ENCODE results near the gene ST6GALNAC3.
A peak's percentile ranks its signal among the peaks of the same experiment; 100 is the strongest.

Gene ST6GALNAC3

GRCh38 chr1:76256289-76257223, 182.0 kb downstream of the ST6GALNAC3 start:
- DNase-seq: peak in 1 of 2 donors; percentile 15

DNA sequence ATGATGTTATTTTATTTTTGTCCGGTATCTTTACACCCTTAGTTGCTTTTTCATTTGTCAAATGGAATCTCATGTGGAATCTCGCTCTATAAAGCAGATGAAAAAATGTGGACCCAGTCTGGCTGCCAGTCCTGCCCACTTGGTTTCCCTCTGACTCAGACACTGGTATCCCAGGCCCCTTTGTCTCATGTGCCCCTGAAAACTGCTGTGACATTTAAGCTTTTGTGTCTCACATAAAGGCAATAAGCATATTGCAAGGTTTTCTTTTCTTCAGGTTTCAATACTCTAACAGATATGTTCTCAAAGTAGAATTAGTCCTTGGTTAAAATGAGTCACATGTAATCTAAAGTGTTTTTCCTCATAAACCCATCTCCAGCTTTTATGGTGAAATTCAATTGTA, 183.3 kb downstream of the ST6GALNAC3 start:
- DNase-seq: no peak

DNA sequence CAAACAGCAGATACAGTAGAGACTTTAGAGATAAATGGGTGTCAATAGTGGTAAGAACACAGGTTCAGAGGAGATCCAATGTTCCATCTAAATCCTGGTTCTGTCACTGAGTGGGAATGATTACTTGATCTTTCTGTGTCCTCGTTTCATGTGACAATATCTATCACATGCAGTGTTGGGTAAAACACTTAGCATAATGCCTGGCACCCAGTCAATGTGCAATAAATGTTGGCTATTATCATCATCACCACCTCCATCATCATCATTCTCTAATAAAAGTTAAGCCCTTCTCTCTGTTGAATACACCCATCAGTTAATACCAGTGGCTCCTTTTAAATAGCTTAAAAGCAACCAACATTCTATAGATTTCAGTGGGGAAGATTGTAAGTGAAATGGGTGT, 184.7 kb downstream of the ST6GALNAC3 start:
- no peak for DNase-seq

GRCh38 chr1:76260279-76260678, 185.7 kb downstream of the ST6GALNAC3 start:
- peak in 1 of 2 donors; percentile 12 for DNase-seq

- no peak for DNase-seq
Measured at GRCh38 chr1:76262601-76263000, 188.1 kb downstream of the ST6GALNAC3 start.

DNA sequence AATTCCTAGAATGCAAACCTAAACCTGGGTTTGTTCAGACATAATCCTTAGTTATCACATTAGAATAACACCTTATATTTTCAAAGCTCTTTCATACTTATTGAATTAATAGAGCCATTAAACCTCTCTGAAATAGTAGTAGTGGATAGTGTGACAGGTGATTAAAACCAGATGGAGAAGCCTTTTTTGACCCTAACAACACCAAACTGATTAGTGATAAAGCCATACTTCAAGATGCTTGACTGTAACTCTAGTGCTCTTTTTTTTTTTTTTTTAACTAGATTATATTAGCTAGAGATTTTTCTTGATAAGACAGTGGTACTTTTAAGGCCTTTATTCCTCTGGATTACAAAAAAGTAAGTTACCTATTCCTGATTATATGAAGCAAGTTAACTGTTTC, 190.1 kb downstream of the ST6GALNAC3 start:
- no peak for DNase-seq

GRCh38 chr1:76266762-76267161, 192.2 kb downstream of the ST6GALNAC3 start:
- no peak for DNase-seq

DNA sequence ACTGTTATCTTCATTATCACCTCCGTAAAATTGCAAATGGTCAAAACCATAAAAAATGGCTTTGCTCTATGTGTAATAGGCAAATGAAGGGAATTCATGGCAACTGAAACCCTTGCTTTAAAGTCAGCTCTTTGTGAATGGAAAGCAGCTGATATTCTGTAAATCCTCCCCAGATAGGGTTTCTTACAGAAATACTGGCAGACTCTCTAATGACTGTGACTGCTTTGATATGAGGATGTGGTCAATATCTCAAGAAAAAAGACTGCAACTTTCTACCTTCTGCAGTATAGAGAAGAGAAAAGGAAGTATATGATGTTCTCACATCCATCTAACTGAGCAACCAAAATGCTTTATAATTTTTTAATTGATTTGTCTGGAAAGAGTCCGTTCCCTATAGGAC, 193.1 kb downstream of the ST6GALNAC3 start:
- DNase-seq: peak in 1 of 2 donors; percentile 77

- no peak for DNase-seq
Measured at GRCh38 chr1:76268341-76268740, 193.8 kb downstream of the ST6GALNAC3 start.

GRCh38 chr1:76269155-76269554, 194.6 kb downstream of the ST6GALNAC3 start:
- no peak for DNase-seq

GRCh38 chr1:76274302-76274701, 199.8 kb downstream of the ST6GALNAC3 start:
- DNase-seq: no peak

- DNase-seq: no peak
Measured at GRCh38 chr1:76274718-76275117, 200.2 kb downstream of the ST6GALNAC3 start.

DNA sequence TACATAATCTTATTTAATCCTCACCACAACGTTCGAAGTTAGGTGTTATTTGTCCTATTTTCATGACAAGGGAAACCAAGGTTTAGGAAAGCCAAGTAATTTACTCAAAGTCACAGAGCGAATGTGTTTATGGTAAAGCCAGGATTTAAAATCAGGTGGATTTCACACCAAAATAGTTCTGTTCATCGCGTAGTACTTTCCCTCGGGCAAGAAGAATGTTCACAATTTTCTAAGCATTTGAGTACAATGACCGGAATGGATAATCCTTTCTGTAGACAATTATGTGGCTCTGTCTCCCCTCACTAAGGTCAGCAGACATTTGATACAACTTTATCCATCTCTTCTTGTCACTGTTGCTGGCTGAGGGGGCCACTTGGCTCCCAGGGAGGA, 204.2 kb downstream of the ST6GALNAC3 start:
- no peak for DNase-seq

DNA sequence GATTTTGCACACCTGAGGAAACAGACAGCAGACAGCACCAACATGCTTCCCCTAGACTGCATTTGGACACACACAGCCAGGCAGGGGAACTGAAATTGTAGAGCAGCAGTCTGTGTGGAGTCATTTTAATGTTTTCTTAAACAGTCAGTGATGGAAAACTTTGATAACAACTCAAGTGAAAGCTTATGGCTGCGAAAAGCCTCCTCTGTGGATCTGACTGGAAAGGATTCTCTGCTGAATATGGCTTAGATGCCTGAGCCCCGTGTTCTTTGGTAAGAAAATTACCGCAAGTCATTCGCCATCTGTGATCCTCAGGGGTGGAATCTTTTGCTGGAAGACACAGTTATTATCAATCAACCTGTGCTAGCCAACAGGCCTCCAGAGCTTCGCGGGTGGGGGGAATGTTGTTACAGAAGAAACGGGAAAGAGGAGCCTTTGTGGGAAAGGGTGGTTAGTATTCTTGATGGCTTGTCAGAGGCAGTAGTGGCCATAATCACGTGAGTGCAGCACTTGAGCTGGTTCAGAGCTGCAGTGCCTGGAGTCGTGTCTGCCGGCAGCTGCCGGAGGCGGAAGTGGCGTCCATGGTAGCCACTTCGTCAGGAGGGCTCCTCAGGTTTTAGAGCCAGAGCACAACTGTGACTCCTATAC, 204.7 kb downstream of the ST6GALNAC3 start:
- DNase-seq: no peak

GRCh38 chr1:76281306-76281705, 206.8 kb downstream of the ST6GALNAC3 start:
- no peak for DNase-seq

DNA sequence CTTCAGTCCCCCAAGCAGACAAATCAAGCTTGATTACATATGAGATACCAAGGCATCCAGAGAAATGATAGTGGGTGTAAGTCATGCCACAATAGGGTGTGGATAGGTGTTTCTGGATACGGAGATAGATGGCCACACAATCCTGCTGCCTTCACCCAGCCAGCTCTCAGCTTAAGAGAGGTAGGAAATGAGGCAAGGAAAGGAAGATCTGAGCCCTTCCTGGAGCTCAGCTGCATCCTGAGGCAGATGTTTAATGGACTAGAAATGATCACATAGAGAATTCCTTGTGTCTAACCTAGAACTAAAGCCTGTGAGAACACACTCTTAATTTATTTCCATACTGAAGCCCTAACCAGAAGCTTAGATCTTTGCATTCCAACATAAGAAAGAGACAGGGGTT, 210.3 kb downstream of the ST6GALNAC3 start:
- no peak for DNase-seq

DNA sequence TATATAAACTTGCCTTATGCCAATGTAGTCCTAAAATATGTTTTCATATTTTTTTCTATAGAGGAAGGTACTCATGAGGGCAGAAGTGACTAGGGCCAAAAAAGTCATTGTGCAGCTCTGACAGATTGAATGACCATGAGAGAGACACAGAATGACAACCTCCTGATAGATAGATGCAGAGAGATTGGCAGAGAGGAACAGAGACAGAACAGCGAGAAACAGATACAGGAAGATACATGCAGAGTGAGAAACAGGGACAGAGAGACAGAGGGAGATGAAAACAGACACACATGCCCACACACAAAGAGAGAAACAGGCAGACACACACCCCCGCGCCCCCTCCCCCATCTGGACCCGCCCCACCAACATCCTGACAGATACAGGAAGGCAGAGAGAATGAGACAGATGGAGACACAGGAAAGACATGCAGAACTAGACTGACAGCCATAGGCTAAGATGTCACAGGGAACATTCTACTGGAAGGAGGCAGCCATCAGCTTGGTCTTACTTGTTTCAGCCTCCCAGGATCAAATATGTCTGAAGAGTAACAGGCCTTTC, 211.1 kb downstream of the ST6GALNAC3 start:
- no peak for DNase-seq

- DNase-seq: no peak
Measured at GRCh38 chr1:76287917-76288316, 213.4 kb downstream of the ST6GALNAC3 start.

- no peak for DNase-seq
Measured at GRCh38 chr1:76288758-76289483, 214.4 kb downstream of the ST6GALNAC3 start.

DNA sequence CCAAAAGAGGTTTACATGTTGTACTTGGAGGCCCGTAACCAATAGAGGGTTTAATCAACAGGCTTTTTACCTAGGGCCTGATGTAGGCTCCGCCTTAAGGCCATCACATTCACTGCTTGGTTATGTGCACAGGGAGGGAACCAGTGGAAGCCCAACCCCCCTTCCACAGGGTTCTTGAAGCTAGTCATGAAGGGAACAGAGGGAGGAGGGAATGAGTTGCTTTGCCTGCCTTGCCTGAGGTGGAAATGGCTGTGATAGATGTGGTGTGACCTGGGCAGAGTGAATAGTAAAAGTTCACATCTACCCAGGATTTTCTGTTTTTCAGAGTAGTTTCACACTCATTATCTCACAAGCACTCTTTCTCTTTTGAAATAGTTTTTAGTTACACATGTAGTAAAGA, 215.1 kb downstream of the ST6GALNAC3 start:
- no peak for DNase-seq

DNA sequence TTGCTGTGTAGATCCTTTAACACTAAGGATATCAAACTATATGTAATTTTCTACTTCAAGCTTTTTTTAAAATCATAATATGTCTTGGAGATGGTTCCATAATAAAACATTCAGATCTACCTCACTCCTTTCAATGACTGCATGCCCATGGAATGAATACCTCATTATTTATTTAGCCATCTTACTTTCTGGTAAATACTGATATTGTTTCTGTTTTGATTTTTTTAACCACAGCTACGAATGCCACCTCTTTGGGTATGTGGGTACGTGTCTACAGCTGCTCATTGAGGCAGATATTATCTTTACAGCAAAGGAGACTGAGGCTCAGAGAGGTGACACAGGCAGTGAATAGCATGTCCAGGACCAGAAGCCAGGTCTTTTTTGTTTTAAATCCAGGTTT, 215.7 kb downstream of the ST6GALNAC3 start:
- no peak for DNase-seq

- DNase-seq: no peak
Measured at GRCh38 chr1:76291191-76291590, 216.6 kb downstream of the ST6GALNAC3 start.

DNA sequence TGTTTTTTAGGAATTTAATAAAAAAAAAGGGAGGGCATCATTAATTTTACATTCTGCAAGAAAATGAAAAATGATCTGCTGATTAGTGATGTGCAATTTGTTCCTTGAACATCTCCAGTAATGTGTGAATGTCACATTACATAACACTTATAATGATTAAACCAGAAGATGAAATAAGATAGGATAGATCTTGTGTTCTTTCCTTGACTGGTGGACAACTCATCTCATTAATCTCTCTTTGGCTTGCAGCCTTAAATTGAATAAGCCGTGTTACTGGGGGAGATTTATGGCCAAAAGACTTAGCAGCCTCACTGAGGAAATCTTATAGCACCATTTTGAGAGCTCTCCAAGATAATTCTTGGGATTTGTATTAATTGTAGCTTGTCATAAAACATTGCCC, 217.2 kb downstream of the ST6GALNAC3 start:
- DNase-seq: no peak

All from CD4-positive, alpha-beta T cell treated with Interferon alpha-2 for 1 hour (primary cell).